Measurements from ENCODE around the gene SCN5A.

SCN5A gene

GRCh38 chr3:38556640-38557358 is 92.7 kb downstream of the SCN5A start:
- no peak for DNase-seq

GRCh38 chr3:38555926-38556325 is 93.6 kb downstream of the SCN5A start:
- no peak for DNase-seq

GRCh38 chr3:38555149-38555840 is 94.2 kb downstream of the SCN5A start:
- no peak for DNase-seq

- no peak for DNase-seq
Measured at GRCh38 chr3:38554127-38554827, 95.2 kb downstream of the SCN5A start.

- no peak for DNase-seq
Measured at GRCh38 chr3:38553071-38553470, 96.4 kb downstream of the SCN5A start.

- no peak for DNase-seq
Measured at GRCh38 chr3:38552364-38552763, 97.1 kb downstream of the SCN5A start.

- DNase-seq = no peak
Measured at GRCh38 chr3:38551026-38551832, 98.3 kb downstream of the SCN5A start.

- DNase-seq = no peak
Measured at GRCh38 chr3:38549957-38550840, 99.3 kb downstream of the SCN5A start.

GRCh38 chr3:38549486-38549885 is 100.0 kb downstream of the SCN5A start:
- DNase-seq = no peak

GRCh38 chr3:38549082-38549481 is 100.4 kb downstream of the SCN5A start:
- DNase-seq = no peak

GRCh38 chr3:38548154-38548931 is 101.1 kb downstream of the SCN5A start:
- no peak for DNase-seq

- DNase-seq = no peak
Measured at GRCh38 chr3:38545983-38546382, 103.5 kb downstream of the SCN5A start.

GRCh38 chr3:38545550-38545949 is 103.9 kb downstream of the SCN5A start:
- no peak for DNase-seq

- DNase-seq = no peak
Measured at GRCh38 chr3:38544926-38545325, 104.6 kb downstream of the SCN5A start.

- no peak for DNase-seq
Measured at GRCh38 chr3:38543586-38543985, 105.9 kb downstream of the SCN5A start.

- DNase-seq = no peak
Measured at GRCh38 chr3:38542401-38543298, 106.8 kb downstream of the SCN5A start.

GRCh38 chr3:38541806-38542205 is 107.7 kb downstream of the SCN5A start:
- no peak for DNase-seq

GRCh38 chr3:38538773-38539353 is 110.6 kb downstream of the SCN5A start:
- no peak for DNase-seq

- DNase-seq = no peak
Measured at GRCh38 chr3:38536671-38537070, 112.8 kb downstream of the SCN5A start.

- DNase-seq = no peak
Measured at GRCh38 chr3:38534604-38535003, 114.9 kb downstream of the SCN5A start.

Measured in stimulated activated CD4-positive, alpha-beta T cell treated with anti-CD3 and anti-CD28 coated beads, Interleukin-4, amount 100 ng/mL, for 4 hours (primary cell).